Endothelial cell of umbilical vein (primary cell): ENCODE measurements around the gene MACROD2. TPM values are rescaled to one million over a fixed set of nuclear protein-coding genes. Genes with fewer than 3 reads are reported as not detected.

Source experiments
- BruUV-seq: library from RNA; stranded (reverse); fragments of 400-500 nt; replicated peaks from 2 replicates; lab custom pipeline; 2021; lab: Mats Ljungman, UMichigan
- CTCF ChIA-PET: fragments of 300-600, 350-600 bp; sonication (Branson Sonifier 250); formaldehyde crosslinking; loops from one replicate; lab custom pipeline; 2021; ENCODE audit warnings: antibody characterized with exemption, inconsistent platforms; lab: Charles Lee
- POLR2A ChIA-PET: fragments of 300-600, 350-600 bp; sonication (Branson Sonifier 250); formaldehyde crosslinking; loops from one replicate; lab custom pipeline; 2021; ENCODE audit warnings: antibody characterized with exemption, inconsistent platforms; lab: Charles Lee
- DNase-seq: peaks from one replicate; pipeline ENCODE4 v3.0.0-alpha.2; 2011; ENCODE audit warnings: low read depth, low spot score
- FAIRE-seq: peaks from 2 replicates; lab custom pipeline; 2011; peaks lifted over from hg19 to GRCh38; lab: Jason Lieb, UNC
- H2AFZ ChIP-seq: 2 replicates; pipeline ENCODE4 v1.6.0; 2012; ENCODE audit warnings: low read depth, low read length, control low read depth, inconsistent platforms
- H3K27ac ChIP-seq: 2 replicates; pipeline ENCODE4 v1.5.1; 2011; ENCODE audit warnings: low read depth, mild to moderate bottlenecking, control low read depth, low read length, moderate library complexity; ENCODE audit not compliant: insufficient read depth
- H3K27me3 ChIP-seq, 2 experiments: 2 replicates each; pipeline versions ENCODE4 v1.6.0 to v1.6.1; 2011; ENCODE audit warnings: low read length in 2 of 2, mixed read lengths in 1 of 2; ENCODE audit not compliant: control insufficient read depth in 2 of 2, insufficient read depth in 2 of 2
- H3K36me3 ChIP-seq, 2 experiments: 2 replicates in 1 of 2; 3 replicates in 1 of 2; pipeline ENCODE4 v1.5.1; 2011; ENCODE audit warnings: low read length in 2 of 2, mild to moderate bottlenecking in 1 of 2, moderate library complexity in 1 of 2; ENCODE audit not compliant: control insufficient read depth in 2 of 2, insufficient read depth in 2 of 2; ENCODE audit errors: extremely low read depth in 1 of 2
- H3K4me1 ChIP-seq: 3 replicates; pipeline ENCODE4 v1.5.1; 2011; ENCODE audit warnings: mild to moderate bottlenecking, low read length; ENCODE audit not compliant: control insufficient read depth, insufficient read depth; ENCODE audit errors: extremely low read depth
- H3K4me2 ChIP-seq: 2 replicates; pipeline ENCODE4 v1.6.1; 2011; ENCODE audit warnings: low read length, control low read depth, mixed read lengths; ENCODE audit not compliant: insufficient read depth
- H3K4me3 ChIP-seq, 3 experiments: fragments of 200-600 bp in 1 of 3; sonication (generic), shearing (Covaris generic) in 1 of 3; replicated peaks in 1 of 3; 2 replicates each; pipeline ENCODE4 v1.5.1; 2011 to 2016; ENCODE audit warnings: control low read depth in 3 of 3, low read length in 3 of 3, mild to moderate bottlenecking in 2 of 3, inconsistent platforms in 1 of 3, low read depth in 1 of 3, moderate library complexity in 1 of 3; ENCODE audit not compliant: insufficient read depth in 1 of 3
- H3K79me2 ChIP-seq: 2 replicates; pipeline ENCODE4 v1.6.0; 2012; ENCODE audit warnings: low read length, inconsistent platforms; ENCODE audit not compliant: control insufficient read depth, insufficient read depth
- H3K9ac ChIP-seq: replicated peaks from 2 replicates; pipeline ENCODE3; 2011; ENCODE audit warnings: low read length, control low read depth; ENCODE audit not compliant: insufficient read depth; ENCODE audit errors: extremely low read depth
- H3K9me1 ChIP-seq: replicated peaks from 3 replicates; pipeline ENCODE4 v1.6.0; 2011; ENCODE audit warnings: mild to moderate bottlenecking, low read length; ENCODE audit not compliant: control insufficient read depth, insufficient read depth; ENCODE audit errors: extremely low read depth
- H3K9me3 ChIP-seq: replicated peaks from 2 replicates; pipeline ENCODE4 v1.5.1; 2012; ENCODE audit warnings: low read length, inconsistent platforms; ENCODE audit not compliant: control insufficient read depth, insufficient read depth
- H4K20me1 ChIP-seq: replicated peaks from 2 replicates; pipeline ENCODE3; 2011; ENCODE audit warnings: mild to moderate bottlenecking, low read length; ENCODE audit not compliant: control insufficient read depth, insufficient read depth; ENCODE audit errors: extremely low read depth
- EZH2 ChIP-seq: IDR thresholded peaks from 2 replicates; pipeline ENCODE4 v1.6.1; 2012; ENCODE audit warnings: borderline replicate concordance, low read depth, mild to moderate bottlenecking, moderate library complexity, low read length, inconsistent platforms; ENCODE audit not compliant: severe bottlenecking
- FOS ChIP-seq: IDR thresholded peaks from 2 replicates; pipeline ENCODE4 v1.6.1; 2011; ENCODE audit warnings: mild to moderate bottlenecking, low read length, moderate library complexity, borderline replicate concordance; ENCODE audit not compliant: insufficient read depth
- GATA2 ChIP-seq: IDR thresholded peaks from 2 replicates; pipeline ENCODE4 v1.7.0; 2011; ENCODE audit warnings: low read depth, mild to moderate bottlenecking, moderate library complexity, mixed read lengths, low read length; ENCODE audit not compliant: insufficient read length, insufficient read depth
- JUN ChIP-seq: IDR thresholded peaks from 2 replicates; pipeline ENCODE4 v1.6.1; 2011; ENCODE audit warnings: borderline replicate concordance, low read depth; ENCODE audit not compliant: insufficient read length, insufficient read depth
- MAX ChIP-seq: IDR thresholded peaks from 2 replicates; pipeline ENCODE4 v1.6.1; 2011; ENCODE audit not compliant: insufficient read depth, insufficient read length
- MYC ChIP-seq: IDR thresholded peaks from one replicate; pipeline ENCODE4 v1.6.1; 2011; ENCODE audit warnings: mild to moderate bottlenecking, low read depth, low read length
- POLR2A ChIP-seq: IDR thresholded peaks from 2 replicates; pipeline ENCODE4 v1.6.1; 2012; ENCODE audit warnings: low read depth, mild to moderate bottlenecking, control low read depth, low read length
- POLR2AphosphoS5 ChIP-seq: IDR thresholded peaks from 2 replicates; pipeline ENCODE4 v1.6.1; 2012; ENCODE audit warnings: low read depth, mild to moderate bottlenecking, control low read depth, low read length, moderate library complexity; ENCODE audit not compliant: insufficient read depth
- dilution Hi-C: fragments of 300-500 bp; cut with MboI; formaldehyde crosslinking; loops from one replicate; pipeline ENCODE4 v1.15.0; 2019; ENCODE audit warnings: low sequenced_read_pairs; ENCODE audit not compliant: extremely low pct_ligation_motif_present
- intact Hi-C: fragments of 100-400 bp; cut with micrococcal nuclease; formaldehyde crosslinking; loops from one replicate; pipeline ENCODE4 v1.10.0; 2022
- polyA plus RNA-seq, 4 experiments: library from polyadenylated mRNA; depleted of rRNA in 3 of 4; stranded (reverse) in 3 of 4; unstranded in 1 of 4; fragments of >200 nt; gene quantifications; 2 replicates each; pipeline versions ENCODE4 v1.2.1 to v1.2.3, GENCODE V29; 2011 to 2012; ENCODE audit warnings: missing spikeins in 1 of 4
- total RNA-seq: library from RNA; stranded (reverse); gene quantifications from 2 replicates; pipeline ENCODE4 v1.2.3, GENCODE V29; 2021
- TF ChIP-seq, protein P1 (sequence below), 2 donors: IDR thresholded peaks; 1 replicate in 1 of 2; 2 replicates in 1 of 2; pipeline ENCODE4 v1.5.1; 2011; ENCODE audit warnings: low read length in 2 of 2, mild to moderate bottlenecking in 2 of 2, moderate library complexity in 2 of 2, control low read depth in 1 of 2, inconsistent platforms in 1 of 2, low read depth in 1 of 2; ENCODE audit not compliant: insufficient read depth in 1 of 2; ENCODE audit errors: extremely low read depth in 1 of 2

MACROD2 gene
- total and polyA plus RNA-seq, 2 donors (not counting 3 experiments of a cell fraction or from before 2014, with no cell fraction given): 0.11 to 0.73 TPM

DNA sequence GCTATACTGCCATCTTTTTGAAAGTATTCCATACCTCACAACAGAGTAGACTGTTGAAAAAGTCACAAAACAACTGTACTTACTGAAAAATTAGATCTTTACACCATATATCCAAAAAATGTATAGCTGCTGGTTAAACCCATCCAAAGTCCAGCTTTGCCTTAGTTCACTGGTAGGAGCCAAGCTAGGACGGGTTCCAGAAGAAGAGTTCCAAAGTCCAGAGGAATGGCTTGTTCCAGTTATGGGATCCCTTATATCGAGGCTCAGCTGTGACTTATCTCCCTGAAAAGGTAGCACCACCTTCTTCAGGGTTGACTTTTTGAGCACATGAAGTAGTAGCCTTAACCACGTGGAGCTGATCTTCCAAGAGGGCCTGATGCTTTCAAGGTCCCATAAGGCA, 578.4 kb downstream of the MACROD2 start:
- no peaks in the 10 kb centered on the region for H3K9me3 ChIP-seq
- H3K4me3 ChIP-seq: no peak overlapping the region
- no peak overlapping the region for H3K27ac ChIP-seq
- DNase-seq (no peak), FAIRE-seq (no peak)
- CTCF ChIA-PET: no interaction called here
- no TSS peak for BruUV-seq
- intact Hi-C loops: no loop called here
- POLR2A ChIA-PET: no interaction called here
- no peaks in the 10 kb centered on the region for H3K36me3 ChIP-seq
- no peaks in the 10 kb centered on the region for H3K9me1 ChIP-seq
- H2AFZ ChIP-seq: no peak overlapping the region
- H4K20me1 ChIP-seq: no peaks in the 10 kb centered on the region
- no peak overlapping the region for H3K9ac ChIP-seq
- TF ChIP-seq FOS (no peak), MYC (no peak), GATA2 (no peak), MAX (no peak), POLR2A (no peak), EZH2 (no peak), JUN (no peak), POLR2AphosphoS5 (no peak)
- TF ChIP-seq, protein P1, sequence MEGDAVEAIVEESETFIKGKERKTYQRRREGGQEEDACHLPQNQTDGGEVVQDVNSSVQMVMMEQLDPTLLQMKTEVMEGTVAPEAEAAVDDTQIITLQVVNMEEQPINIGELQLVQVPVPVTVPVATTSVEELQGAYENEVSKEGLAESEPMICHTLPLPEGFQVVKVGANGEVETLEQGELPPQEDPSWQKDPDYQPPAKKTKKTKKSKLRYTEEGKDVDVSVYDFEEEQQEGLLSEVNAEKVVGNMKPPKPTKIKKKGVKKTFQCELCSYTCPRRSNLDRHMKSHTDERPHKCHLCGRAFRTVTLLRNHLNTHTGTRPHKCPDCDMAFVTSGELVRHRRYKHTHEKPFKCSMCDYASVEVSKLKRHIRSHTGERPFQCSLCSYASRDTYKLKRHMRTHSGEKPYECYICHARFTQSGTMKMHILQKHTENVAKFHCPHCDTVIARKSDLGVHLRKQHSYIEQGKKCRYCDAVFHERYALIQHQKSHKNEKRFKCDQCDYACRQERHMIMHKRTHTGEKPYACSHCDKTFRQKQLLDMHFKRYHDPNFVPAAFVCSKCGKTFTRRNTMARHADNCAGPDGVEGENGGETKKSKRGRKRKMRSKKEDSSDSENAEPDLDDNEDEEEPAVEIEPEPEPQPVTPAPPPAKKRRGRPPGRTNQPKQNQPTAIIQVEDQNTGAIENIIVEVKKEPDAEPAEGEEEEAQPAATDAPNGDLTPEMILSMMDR (IDR thresholded peaks at IDR 0.05; ENCODE audit: extremely low read depth in 1 of 2, insufficient read depth in 1 of 2, low read depth in 1 of 2, low read length in 2 of 2): no peak
- H3K4me1 ChIP-seq: no peaks in the 10 kb centered on the region
- dilution Hi-C loops: no loop called here
- no peaks in the 10 kb centered on the region for H3K79me2 ChIP-seq
- H3K27me3 ChIP-seq: no peaks in the 10 kb centered on the region
- no peak overlapping the region for H3K4me2 ChIP-seq
